ENCODE measurements around the gene PODXL.
"Not testable (repeated sequence)": the region's sequence is repeated elsewhere in the genome, so short reads cannot be mapped to it uniquely, and the experiment has no call there.

Gene PODXL

GRCh38 chr7:131509781-131510180 lies 46.6 kb downstream of the PODXL start:
- no peak overlapping the region for H3K4me3 ChIP-seq (ENCODE audit: low read depth, low read length)
- ChIA-PET POLR2A (no interaction called here), CTCF (interaction anchor here (1.5 to 15.6 kb wide), 6 partner anchors 9 to 149 kb away, joined by 4 to 334 read pairs (median 140); no protein-coding TSS in a partner anchor)
- TF ChIP-seq, protein P1, sequence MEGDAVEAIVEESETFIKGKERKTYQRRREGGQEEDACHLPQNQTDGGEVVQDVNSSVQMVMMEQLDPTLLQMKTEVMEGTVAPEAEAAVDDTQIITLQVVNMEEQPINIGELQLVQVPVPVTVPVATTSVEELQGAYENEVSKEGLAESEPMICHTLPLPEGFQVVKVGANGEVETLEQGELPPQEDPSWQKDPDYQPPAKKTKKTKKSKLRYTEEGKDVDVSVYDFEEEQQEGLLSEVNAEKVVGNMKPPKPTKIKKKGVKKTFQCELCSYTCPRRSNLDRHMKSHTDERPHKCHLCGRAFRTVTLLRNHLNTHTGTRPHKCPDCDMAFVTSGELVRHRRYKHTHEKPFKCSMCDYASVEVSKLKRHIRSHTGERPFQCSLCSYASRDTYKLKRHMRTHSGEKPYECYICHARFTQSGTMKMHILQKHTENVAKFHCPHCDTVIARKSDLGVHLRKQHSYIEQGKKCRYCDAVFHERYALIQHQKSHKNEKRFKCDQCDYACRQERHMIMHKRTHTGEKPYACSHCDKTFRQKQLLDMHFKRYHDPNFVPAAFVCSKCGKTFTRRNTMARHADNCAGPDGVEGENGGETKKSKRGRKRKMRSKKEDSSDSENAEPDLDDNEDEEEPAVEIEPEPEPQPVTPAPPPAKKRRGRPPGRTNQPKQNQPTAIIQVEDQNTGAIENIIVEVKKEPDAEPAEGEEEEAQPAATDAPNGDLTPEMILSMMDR (IDR thresholded peaks at IDR 0.05; ENCODE audit: insufficient read depth, low read length, missing control alignments), result no peak
- no peak for DNase-seq (ENCODE audit: low read depth, low spot score)

GRCh38 chr7:131508754-131509486 lies 47.5 kb downstream of the PODXL start:
- no peak overlapping the region for H3K4me3 ChIP-seq (ENCODE audit: low read depth, low read length)
- ChIA-PET CTCF (interaction anchor here (0.5 to 15.6 kb wide), 15 partner anchors 8 to 452 kb away, joined by 3 to 334 read pairs (median 4); no protein-coding TSS in a partner anchor), POLR2A (no interaction called here)
- TF ChIP-seq, protein P1 (IDR thresholded peaks at IDR 0.05; ENCODE audit: insufficient read depth, low read length, missing control alignments), result no peak
- DNase-seq (ENCODE audit: low read depth, low spot score), result no peak

- no peak overlapping the region for H3K4me3 ChIP-seq (ENCODE audit: low read depth, low read length)
- no peak for DNase-seq (ENCODE audit: low read depth, low spot score)
- ChIA-PET CTCF (interaction anchor here (0.7 to 15.6 kb wide), 22 partner anchors 7 to 438 kb away, joined by 3 to 334 read pairs (median 4); no protein-coding TSS in a partner anchor), POLR2A (interaction anchor here (0.5 kb wide), 1 partner anchor 547 kb away, joined by 3 read pairs; no protein-coding TSS in a partner anchor)
- TF ChIP-seq, protein P1 (IDR thresholded peaks at IDR 0.05; ENCODE audit: insufficient read depth, low read length, missing control alignments), result peak; percentile 90
Observed at GRCh38 chr7:131507592-131508331, 48.7 kb downstream of the PODXL start.

GRCh38 chr7:131506597-131506996 lies 49.8 kb downstream of the PODXL start:
- TF ChIP-seq, protein P1 (IDR thresholded peaks at IDR 0.05; ENCODE audit: insufficient read depth, low read length, missing control alignments), result no peak
- no peak for DNase-seq (ENCODE audit: low read depth, low spot score)
- ChIA-PET POLR2A (no interaction called here), CTCF (interaction anchor here (0.9 to 15.6 kb wide), 13 partner anchors 6 to 437 kb away, joined by 3 to 334 read pairs (median 10); no protein-coding TSS in a partner anchor)
- H3K4me3 ChIP-seq (ENCODE audit: low read depth, low read length), result no peak overlapping the region

DNA sequence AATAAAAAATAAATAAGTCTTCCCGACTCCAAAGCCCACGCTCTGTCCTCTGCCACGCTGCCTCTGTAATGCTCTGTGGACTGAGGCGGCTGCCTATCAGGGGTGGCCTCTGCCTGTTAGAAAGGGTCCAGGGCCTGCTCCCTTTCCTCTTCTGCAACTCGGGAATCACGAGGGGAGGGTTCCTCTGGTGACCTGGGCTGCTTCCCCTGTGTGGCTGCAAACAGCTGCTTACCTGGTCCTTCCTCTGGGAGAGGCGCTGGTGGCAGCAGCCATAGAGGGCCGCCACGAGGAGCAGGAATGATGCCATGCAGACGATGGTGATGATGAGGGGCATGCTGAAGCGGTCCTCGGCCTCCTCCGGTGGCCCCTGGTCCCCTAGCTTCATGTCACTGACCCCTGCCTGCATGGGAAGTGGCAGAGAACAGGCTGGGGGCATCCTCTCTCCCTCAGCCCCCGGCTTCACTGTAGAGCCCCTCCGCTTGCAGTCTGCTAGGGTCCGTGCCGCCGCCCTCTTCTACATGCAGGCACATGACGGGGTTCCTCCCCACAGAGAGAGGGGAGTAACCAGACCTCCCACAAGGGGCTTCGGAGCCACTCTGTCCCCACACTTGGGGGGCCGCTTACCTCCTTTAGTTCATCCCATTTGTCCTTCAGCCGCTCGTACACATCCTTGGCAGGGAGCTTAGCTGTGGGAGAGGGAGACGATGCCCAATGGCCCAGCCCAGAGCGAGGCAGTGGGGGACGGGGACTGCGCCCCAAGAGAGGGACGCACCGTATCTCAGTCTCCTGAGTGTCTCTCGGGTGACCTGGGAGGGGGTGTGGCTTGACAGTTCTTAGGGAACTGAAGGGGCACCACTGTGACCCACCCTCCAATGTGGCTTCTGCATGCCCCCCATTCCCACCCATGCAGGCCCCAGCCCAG lies 50.5 kb downstream of the PODXL start:
- no peak for DNase-seq (ENCODE audit: low read depth, low spot score)
- H3K4me3 ChIP-seq (ENCODE audit: low read depth, low read length), result no peak overlapping the region
- TF ChIP-seq, protein P1 (IDR thresholded peaks at IDR 0.05; ENCODE audit: insufficient read depth, low read length, missing control alignments), result no peak
- ChIA-PET POLR2A (no interaction called here), CTCF (interaction anchor here (0.9 to 15.6 kb wide), 8 partner anchors 5 to 185 kb away, joined by 4 to 334 read pairs (median 140); no protein-coding TSS in a partner anchor)

GRCh38 chr7:131505037-131505620 lies 51.3 kb downstream of the PODXL start:
- POLR2A ChIA-PET; H3K4me3 ChIP-seq (ENCODE audit: low read depth, low read length); DNase-seq (ENCODE audit: low read depth, low spot score): not testable (repeated sequence)
- CTCF ChIA-PET, result interaction anchor here (0.6 to 15.6 kb wide), 7 partner anchors 6 to 186 kb away, joined by 3 to 334 read pairs (median 136); no protein-coding TSS in a partner anchor
